Gastroesophageal sphincter (tissue), 4 donors: ENCODE data around the gene OMP. TPM values are rescaled to one million over a fixed set of nuclear protein-coding genes. Genes with fewer than 3 reads are reported as not detected.
A peak's percentile ranks its signal among the peaks of the same experiment; 100 is the strongest.

Experiments used
- ATAC-seq: fragments of 150-250 bp; one replicate; pipeline ENCODE4 v1.9.1; 2016; ENCODE audit warnings: mild to moderate bottlenecking, moderate library complexity
- H3K27ac ChIP-seq, 4 donors: fragments of 200-600 bp; sonication (generic) in 3 of 4; 1 replicate in 3 of 4; 2 replicates in 1 of 4; pipeline ENCODE4 v1.5.1; 2016 to 2019
- H3K27me3 ChIP-seq: fragments of 200-600 bp; sonication (generic); one replicate; pipeline ENCODE4 v1.5.1; 2019
- H3K36me3 ChIP-seq, 2 donors: fragments of 200-600 bp; sonication (generic); one replicate each; pipeline ENCODE4 v1.5.1; 2019; ENCODE audit warnings: control low read depth in 1 of 2
- H3K4me1 ChIP-seq, 3 donors: fragments of 200-600 bp; sonication (generic); 1 replicate in 2 of 3; 2 replicates in 1 of 3; pipeline ENCODE4 v1.5.1; 2016 to 2019; ENCODE audit warnings: control low read depth in 2 of 3
- H3K4me3 ChIP-seq, 2 donors: fragments of 200-600 bp; sonication (generic); one replicate each; pipeline ENCODE4 v1.5.1; 2019; ENCODE audit warnings: mild to moderate bottlenecking in 1 of 2, moderate library complexity in 1 of 2
- H3K9me3 ChIP-seq, 3 donors: fragments of 200-600 bp; sonication (generic); one replicate each; pipeline ENCODE4 v1.5.1; 2017 to 2019; ENCODE audit warnings: control low read depth in 2 of 3
- EP300 ChIP-seq: sonication (generic); formaldehyde crosslinking; IDR thresholded peaks from one replicate; pipeline ENCODE4 v1.6.1; 2017; ENCODE audit warnings: antibody characterized with exemption, mild to moderate bottlenecking
- POLR2A ChIP-seq, 2 donors: fragments of 450-650 bp; IDR thresholded peaks; one replicate each; pipeline ENCODE4 v1.6.1; 2017; ENCODE audit warnings: antibody characterized with exemption in 2 of 2, mild to moderate bottlenecking in 2 of 2, moderate library complexity in 1 of 2
- POLR2AphosphoS5 ChIP-seq: sonication (generic); formaldehyde crosslinking; IDR thresholded peaks from one replicate; pipeline ENCODE4 v1.6.1; 2017; ENCODE audit warnings: antibody characterized with exemption
- WGBS, 2 donors: methylation state at CpG; one replicate each; pipeline ENCODE4 v1.1.5; 2018; ENCODE audit warnings: low coverage in 1 of 2; 5-methylcytosine and 5-hydroxymethylcytosine counted together
- total RNA-seq, 4 donors: library from RNA; depleted of rRNA; stranded (reverse); fragments of >200 nt; gene quantifications; one replicate each; pipeline ENCODE4 v1.1.0, GENCODE V29; 2016
- TF ChIP-seq, protein P1 (sequence below), 4 experiments: fragments of 200-600 bp in 2 of 4; fragments of 450-650 bp in 2 of 4; sonication (generic) in 1 of 4; IDR thresholded peaks; one replicate each; pipeline ENCODE4 v1.5.1; 2017 to 2019; ENCODE audit warnings: antibody characterized with exemption in 4 of 4, mild to moderate bottlenecking in 2 of 4, moderate library complexity in 2 of 4

The OMP gene
- total RNA-seq, 4 donors from 2014 or later: not detected

DNA sequence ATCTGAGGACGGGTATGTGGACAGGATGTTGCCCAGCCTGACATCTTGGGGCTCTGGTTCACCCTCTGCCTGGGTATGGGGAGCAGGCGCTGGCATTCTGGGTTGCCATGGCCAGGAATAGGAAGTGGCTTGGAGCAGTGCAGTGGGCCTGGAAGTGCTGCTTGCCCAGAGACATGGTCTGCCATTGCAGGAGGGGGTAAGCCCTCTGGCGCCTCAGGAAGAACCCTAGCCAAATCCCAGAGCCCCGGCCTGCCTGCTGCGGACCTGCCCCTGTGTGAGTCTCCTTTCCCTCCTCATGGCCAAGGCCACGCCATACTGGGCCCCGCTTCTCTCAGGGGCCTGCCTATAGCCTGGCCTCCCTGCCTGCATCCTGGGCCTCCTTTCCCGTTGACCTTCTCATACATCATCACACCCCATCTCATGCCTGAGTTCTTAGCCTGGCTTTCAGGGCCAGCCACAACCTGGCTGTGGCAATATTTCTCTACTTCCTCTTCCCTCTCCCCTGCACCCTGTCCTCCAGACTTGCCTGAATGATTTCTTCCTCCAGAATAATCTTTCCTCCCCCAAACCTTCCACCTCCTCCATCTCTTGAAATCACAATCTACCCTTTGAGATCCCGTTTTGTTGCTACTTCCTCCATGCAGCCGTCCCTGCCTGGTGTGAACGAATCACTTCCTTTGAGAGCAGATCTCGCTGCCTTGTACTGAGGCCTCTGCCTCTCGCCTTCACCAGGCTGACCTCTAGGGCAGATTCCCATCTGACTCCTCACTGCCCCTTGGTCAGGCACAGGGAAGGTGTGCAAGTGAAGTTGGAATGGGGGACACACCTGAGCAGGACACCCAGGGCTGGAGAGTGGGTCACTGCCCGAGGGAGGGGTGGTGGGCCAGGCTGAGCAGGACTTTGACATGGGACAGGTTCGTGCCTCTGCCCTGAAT lies 30.7 kb upstream of the OMP start:
- Histone ChIP-seq H3K36me3 (no peaks in the 10 kb centered on the region), H3K9me3 (no peaks in the 10 kb centered on the region), H3K27me3 (no peaks in the 10 kb centered on the region), H3K4me1 (peaks cover 0 to 78% (median 38%) of the 10 kb centered on the region in 3 donors), H3K4me3 (no peak overlapping the region), H3K27ac (peak overlapping the region in 3 of 4 donors; percentile 74 to 81 (median 76))
- 64 to 73% methylated on average over 2 to 6 of the region's 15 CpGs for WGBS, 2 donors
- TF ChIP-seq EP300 (no peak), POLR2AphosphoS5 (no peak), POLR2A (IDR thresholded peaks at IDR 0.05) (no peak)
- TF ChIP-seq, protein P1, sequence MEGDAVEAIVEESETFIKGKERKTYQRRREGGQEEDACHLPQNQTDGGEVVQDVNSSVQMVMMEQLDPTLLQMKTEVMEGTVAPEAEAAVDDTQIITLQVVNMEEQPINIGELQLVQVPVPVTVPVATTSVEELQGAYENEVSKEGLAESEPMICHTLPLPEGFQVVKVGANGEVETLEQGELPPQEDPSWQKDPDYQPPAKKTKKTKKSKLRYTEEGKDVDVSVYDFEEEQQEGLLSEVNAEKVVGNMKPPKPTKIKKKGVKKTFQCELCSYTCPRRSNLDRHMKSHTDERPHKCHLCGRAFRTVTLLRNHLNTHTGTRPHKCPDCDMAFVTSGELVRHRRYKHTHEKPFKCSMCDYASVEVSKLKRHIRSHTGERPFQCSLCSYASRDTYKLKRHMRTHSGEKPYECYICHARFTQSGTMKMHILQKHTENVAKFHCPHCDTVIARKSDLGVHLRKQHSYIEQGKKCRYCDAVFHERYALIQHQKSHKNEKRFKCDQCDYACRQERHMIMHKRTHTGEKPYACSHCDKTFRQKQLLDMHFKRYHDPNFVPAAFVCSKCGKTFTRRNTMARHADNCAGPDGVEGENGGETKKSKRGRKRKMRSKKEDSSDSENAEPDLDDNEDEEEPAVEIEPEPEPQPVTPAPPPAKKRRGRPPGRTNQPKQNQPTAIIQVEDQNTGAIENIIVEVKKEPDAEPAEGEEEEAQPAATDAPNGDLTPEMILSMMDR (IDR thresholded peaks at IDR 0.05): no peak
- ATAC-seq: no peak

DNA sequence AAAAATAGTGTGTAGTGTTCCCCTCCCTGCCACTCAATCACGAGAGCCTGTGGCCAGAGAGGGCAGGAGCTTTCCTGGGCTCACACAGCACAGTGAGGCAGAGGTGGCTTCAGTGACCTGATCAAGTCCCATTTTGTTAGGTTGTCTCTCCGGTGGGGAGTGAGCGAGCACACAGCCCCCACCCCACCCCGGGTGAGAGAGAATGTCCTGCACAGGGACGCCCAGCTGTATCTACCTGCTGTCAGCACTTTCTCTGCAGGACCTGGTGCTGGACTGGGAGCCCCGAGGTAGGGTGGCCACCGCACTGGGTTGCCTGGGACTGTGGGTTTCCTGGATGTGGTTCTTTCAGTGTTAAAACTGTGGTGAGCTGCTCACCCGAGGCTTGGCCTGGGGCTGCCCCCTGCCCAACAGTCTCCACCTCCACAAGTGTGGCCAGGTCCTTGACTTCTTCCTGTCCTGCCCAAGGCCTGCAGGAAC lies 29.8 kb upstream of the OMP start:
- H3K9me3 ChIP-seq: no peaks in the 10 kb centered on the region
- H3K27ac ChIP-seq: peak overlapping the region in 3 of 4 donors; percentile 74 to 81 (median 76)
- WGBS, 2 donors: 25% methylated on average over 2 of the region's 8 CpGs; no CpG with 5 or more reads in 1 of the 2 donors
- no peak for TF ChIP-seq POLR2A (IDR thresholded peaks at IDR 0.05)
- no peak for TF ChIP-seq POLR2AphosphoS5
- TF ChIP-seq, protein P1 (IDR thresholded peaks at IDR 0.05): no peak
- no peak for TF ChIP-seq EP300
- no peak overlapping the region for H3K4me3 ChIP-seq
- peaks cover 0 to 69% (median 38%) of the 10 kb centered on the region in 3 donors for H3K4me1 ChIP-seq
- no peaks in the 10 kb centered on the region for H3K27me3 ChIP-seq
- ATAC-seq: no peak
- no peaks in the 10 kb centered on the region for H3K36me3 ChIP-seq

DNA sequence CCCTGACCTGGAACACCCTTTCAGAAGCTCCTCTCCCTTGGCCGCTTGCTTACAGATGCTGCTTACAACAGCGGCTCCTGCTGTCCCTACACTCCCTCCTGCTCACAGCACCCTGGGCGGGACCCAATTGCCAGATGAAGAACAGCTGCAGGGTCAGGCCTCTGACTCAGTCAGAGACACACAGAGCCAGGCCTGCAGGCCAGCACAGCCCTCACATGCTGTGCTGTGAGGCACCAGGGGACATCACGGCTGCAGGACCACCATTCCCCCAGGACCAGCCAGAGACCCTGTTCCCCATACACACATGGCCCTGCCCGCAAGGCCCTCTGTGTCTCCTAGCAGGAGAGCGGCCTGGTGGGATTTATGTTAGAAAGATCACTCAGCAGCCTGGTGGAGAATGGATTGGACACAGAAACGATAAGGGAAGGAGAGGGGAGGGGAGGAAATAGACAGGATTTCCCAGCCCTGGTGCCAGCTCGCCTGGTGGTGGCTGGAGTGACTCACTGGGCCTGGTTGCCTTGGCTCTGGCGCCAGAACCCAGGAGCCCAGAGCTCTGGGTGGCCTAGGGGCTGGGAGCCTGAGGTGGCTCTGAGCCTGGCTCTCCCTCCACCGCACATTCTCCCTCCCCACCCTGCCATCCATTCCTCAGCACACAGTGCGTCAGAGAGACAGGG lies 29.2 kb upstream of the OMP start:
- TF ChIP-seq EP300 (no peak), POLR2AphosphoS5 (peak; percentile 85), POLR2A (IDR thresholded peaks at IDR 0.05) (no peak)
- TF ChIP-seq, protein P1 (IDR thresholded peaks at IDR 0.05): peak in 3 of 4 experiments; percentile 43 to 57 (median 56)
- Histone ChIP-seq H3K36me3 (no peaks in the 10 kb centered on the region), H3K4me1 (peaks cover 0 to 64% (median 37%) of the 10 kb centered on the region in 3 donors), H3K4me3 (no peak overlapping the region), H3K27ac (peak overlapping the region; percentile 73 to 81 (median 75)), H3K27me3 (no peaks in the 10 kb centered on the region), H3K9me3 (no peaks in the 10 kb centered on the region)
- ATAC-seq: peak; percentile 98
- 9 to 20% methylated on average over 2 to 4 of the region's 11 CpGs for WGBS, 2 donors

DNA sequence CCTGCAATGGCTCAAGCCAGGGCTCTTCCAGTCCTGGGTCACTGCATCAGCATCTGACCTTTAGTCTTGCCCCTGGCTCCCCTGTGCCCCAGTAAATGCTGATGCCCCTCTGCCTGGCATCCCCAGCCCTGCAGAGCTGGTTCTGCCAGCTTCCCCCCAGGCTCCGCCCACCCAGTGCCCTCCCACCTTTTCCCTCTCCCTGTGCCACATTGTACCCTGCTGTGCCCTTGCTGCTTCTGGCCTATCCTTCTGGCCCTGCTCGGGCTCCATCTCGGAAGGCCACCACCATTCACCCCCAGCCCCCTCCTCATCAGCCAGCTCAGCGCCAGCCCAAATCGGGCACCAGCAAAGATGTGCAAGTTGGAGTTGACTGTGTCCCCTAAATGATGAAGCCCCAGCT lies 28.4 kb upstream of the OMP start:
- H3K27me3 ChIP-seq: no peaks in the 10 kb centered on the region
- H3K9me3 ChIP-seq: no peaks in the 10 kb centered on the region
- H3K4me3 ChIP-seq: no peak overlapping the region
- no peak for ATAC-seq
- 92 to 100% methylated on average over 2 to 3 of the region's 5 CpGs for WGBS, 2 donors
- TF ChIP-seq EP300: no peak
- no peak for TF ChIP-seq POLR2AphosphoS5
- no peak for TF ChIP-seq POLR2A (IDR thresholded peaks at IDR 0.05)
- TF ChIP-seq, protein P1 (IDR thresholded peaks at IDR 0.05): no peak
- no peaks in the 10 kb centered on the region for H3K36me3 ChIP-seq
- peak overlapping the region; percentile 73 to 81 (median 75) for H3K27ac ChIP-seq
- H3K4me1 ChIP-seq: peaks cover 0 to 56% (median 35%) of the 10 kb centered on the region in 3 donors
